RWPE2 (cell line): ENCODE measurements around the gene CDC123.
"Not testable (repeated sequence)": the region's sequence is repeated elsewhere in the genome, so short reads cannot be mapped to it uniquely, and the experiment has no call there.

ENCODE experiments used
- ATAC-seq: fragments of 200-7000 bp; cut with Tn5 transposase; 3 replicates; pipeline ENCODE4 v1.9.1; 2021; ENCODE audit warnings: low read depth
- DNase-seq: peaks from one replicate; pipeline ENCODE4 v3.0.0-alpha.2; 2020; ENCODE audit warnings: low spot score
- H3K27ac ChIP-seq: fragments of 450-650 bp; 2 replicates; pipeline ENCODE4 v1.5.1; 2017; ENCODE audit warnings: mild to moderate bottlenecking; ENCODE audit not compliant: poor library complexity, severe bottlenecking
- H3K27me3 ChIP-seq: fragments of 250-450 bp; sonication (Bioruptor Pico); 2 replicates; pipeline ENCODE4 v1.5.1; 2021; ENCODE audit warnings: mild to moderate bottlenecking, moderate library complexity; ENCODE audit not compliant: insufficient read depth, poor library complexity, severe bottlenecking
- H3K36me3 ChIP-seq: fragments of 250-450 bp; sonication (Bioruptor Pico); 2 replicates; pipeline ENCODE4 v1.5.1; 2020; ENCODE audit warnings: low read depth, mild to moderate bottlenecking, moderate library complexity
- H3K4me1 ChIP-seq: fragments of 250-450 bp; sonication (Bioruptor Pico); 2 replicates; pipeline ENCODE4 v1.5.1; 2021; ENCODE audit warnings: mild to moderate bottlenecking, moderate library complexity; ENCODE audit not compliant: insufficient read depth, poor library complexity, severe bottlenecking
- H3K4me3 ChIP-seq: fragments of 250-450 bp; sonication (Bioruptor Pico); 2 replicates; pipeline ENCODE4 v1.5.1; 2021; ENCODE audit warnings: mild to moderate bottlenecking, moderate library complexity; ENCODE audit not compliant: severe bottlenecking
- H3K9me3 ChIP-seq: fragments of 250-450 bp; sonication (Bioruptor Pico); 2 replicates; pipeline ENCODE4 v1.5.1; 2021; ENCODE audit warnings: mild to moderate bottlenecking, moderate library complexity; ENCODE audit not compliant: severe bottlenecking
- TF ChIP-seq, protein P1 (sequence below): fragments of 450-650 bp; IDR thresholded peaks from one replicate; pipeline ENCODE4 v1.5.1; 2017; ENCODE audit warnings: mild to moderate bottlenecking, moderate library complexity; ENCODE audit not compliant: poor library complexity, severe bottlenecking

CDC123 gene

DNA sequence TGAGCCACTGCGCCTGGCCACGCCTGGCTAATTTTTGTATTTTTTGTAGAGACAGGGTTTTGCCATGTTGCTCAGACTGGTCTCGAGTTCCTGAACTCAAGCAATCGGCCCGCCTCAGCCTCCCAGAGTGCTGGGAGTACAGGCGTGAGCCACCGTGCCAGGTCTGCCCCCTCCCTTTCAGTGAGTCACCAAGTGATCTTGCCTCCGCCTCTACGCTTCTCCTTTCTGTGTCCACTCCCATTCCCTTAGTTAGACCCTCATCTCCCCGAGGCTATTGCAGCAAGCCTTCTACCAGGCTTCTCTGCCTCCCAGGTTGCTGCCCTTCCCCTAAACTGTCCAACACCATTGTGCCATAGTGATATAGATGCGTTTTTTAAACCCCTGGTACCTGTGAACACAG lies 32.9 kb downstream of the CDC123 start:
- Histone ChIP-seq H3K4me1 (no peaks in the 10 kb centered on the region), H3K4me3 (no peak overlapping the region), H3K36me3 (peaks cover 55% of the 10 kb centered on the region), H3K9me3 (no peaks in the 10 kb centered on the region), H3K27me3 (no peaks in the 10 kb centered on the region), H3K27ac (no peak overlapping the region)
- ATAC-seq (no peak), DNase-seq (no peak)
- TF ChIP-seq, protein P1, sequence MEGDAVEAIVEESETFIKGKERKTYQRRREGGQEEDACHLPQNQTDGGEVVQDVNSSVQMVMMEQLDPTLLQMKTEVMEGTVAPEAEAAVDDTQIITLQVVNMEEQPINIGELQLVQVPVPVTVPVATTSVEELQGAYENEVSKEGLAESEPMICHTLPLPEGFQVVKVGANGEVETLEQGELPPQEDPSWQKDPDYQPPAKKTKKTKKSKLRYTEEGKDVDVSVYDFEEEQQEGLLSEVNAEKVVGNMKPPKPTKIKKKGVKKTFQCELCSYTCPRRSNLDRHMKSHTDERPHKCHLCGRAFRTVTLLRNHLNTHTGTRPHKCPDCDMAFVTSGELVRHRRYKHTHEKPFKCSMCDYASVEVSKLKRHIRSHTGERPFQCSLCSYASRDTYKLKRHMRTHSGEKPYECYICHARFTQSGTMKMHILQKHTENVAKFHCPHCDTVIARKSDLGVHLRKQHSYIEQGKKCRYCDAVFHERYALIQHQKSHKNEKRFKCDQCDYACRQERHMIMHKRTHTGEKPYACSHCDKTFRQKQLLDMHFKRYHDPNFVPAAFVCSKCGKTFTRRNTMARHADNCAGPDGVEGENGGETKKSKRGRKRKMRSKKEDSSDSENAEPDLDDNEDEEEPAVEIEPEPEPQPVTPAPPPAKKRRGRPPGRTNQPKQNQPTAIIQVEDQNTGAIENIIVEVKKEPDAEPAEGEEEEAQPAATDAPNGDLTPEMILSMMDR = no peak

DNA sequence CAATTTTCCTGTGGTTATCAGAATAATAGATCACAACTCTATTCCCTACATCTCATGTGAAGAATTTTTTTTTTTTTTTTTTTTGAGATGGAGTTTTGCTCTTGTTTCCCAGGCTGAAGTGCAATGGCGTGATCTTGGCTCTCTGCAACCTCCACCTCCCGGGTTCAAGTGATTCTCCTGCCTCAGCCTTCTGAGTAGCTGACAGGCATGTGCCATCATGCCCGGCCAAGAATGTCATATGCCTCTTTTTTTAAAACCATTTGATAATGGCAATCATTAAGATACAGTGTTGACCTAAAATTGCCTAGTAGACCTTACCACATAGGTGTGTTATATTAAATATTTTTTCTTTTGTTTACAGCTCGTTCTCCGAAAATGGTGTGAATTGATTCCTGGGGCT lies 38.7 kb downstream of the CDC123 start:
- H3K9me3 ChIP-seq, H3K27me3 ChIP-seq, H3K4me3 ChIP-seq, ATAC-seq, H3K4me1 ChIP-seq, DNase-seq, H3K27ac ChIP-seq: not testable (repeated sequence)
- H3K36me3 ChIP-seq = peaks cover 85% of the 10 kb centered on the region

DNA sequence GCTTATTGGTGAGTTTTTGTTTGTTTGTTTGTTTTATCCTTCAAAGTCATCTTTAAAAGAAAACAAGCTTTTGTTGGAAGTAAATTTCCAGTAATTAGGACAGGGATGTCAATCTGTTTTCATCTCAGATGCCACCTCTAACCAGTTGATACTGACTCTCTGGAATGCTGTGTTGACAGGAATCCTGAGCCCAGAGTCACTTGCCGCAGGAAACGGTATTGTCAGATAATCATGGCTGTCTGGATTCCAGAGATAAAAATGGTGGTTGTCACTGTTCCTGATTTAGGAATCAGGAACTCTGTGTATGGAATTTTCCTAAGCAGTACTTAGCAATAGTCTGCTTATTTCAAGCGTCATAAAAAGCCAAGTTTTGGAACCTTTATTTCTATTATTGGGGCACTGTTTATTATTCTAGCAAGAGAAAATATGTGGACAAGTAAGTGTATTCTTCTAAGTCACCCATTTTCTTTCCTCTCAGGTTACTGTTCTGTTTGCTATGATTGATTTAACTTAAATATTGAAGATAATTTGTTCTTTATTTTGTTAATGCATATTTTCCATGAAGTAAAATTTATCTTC lies 39.2 kb downstream of the CDC123 start:
- TF ChIP-seq, protein P1 = no peak
- no peak for ATAC-seq
- Histone ChIP-seq H3K4me3 (no peak overlapping the region), H3K9me3 (no peaks in the 10 kb centered on the region), H3K36me3 (peaks cover 89% of the 10 kb centered on the region), H3K27ac (no peak overlapping the region), H3K27me3 (no peaks in the 10 kb centered on the region), H3K4me1 (no peaks in the 10 kb centered on the region)
- no peak for DNase-seq

GRCh38 chr10:12235796-12236195 lies 39.8 kb downstream of the CDC123 start:
- no peak for DNase-seq
- TF ChIP-seq, protein P1 = no peak
- no peaks in the 10 kb centered on the region for H3K9me3 ChIP-seq

DNA sequence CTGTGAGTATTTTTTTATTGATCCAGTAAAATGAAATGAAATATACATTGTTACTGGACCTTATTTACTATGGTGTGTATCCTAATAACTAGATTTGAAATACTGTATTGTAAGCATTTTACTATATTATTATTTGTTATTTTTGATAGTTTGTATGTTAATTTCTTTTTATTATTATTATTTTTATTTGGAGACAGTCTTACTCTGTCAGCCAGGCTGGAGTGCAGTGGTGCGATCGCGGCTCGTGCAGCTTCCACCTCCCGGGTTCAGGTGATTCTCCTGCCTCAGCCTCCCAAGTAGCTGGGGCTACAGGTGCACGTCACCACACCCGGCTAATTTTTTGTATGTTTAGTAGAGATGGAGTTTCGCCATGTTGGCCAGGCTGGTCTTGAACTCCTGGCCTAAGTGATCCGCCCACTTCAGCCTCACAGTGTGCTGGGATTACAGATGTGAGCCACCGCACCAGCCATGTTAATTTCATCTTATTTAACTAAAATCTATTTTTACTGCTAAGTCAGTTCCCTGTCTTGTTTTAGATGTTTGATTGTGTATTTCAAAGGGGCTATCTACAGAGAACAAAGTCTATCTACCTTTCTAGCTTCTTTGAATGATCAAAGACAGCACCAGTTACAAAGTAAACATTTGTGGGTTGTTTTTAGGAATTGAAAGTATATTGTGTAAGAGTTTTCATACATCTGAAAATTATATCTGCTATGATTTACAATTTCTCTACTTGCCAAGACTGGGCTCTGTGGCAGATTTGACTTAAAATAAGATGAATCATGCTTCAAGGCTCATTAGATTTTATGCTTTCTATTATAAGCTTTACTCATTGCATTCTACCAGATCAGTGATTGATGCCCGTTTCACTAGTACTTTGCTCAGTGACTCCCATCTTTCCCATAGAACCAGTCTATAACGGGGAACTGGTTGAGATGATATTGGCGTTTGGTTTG lies 41.6 kb downstream of the CDC123 start:
- DNase-seq = no peak
- Histone ChIP-seq H3K4me1 (peaks cover 7% of the 10 kb centered on the region), H3K27ac (no peak overlapping the region), H3K4me3 (no peak overlapping the region), H3K27me3 (no peaks in the 10 kb centered on the region), H3K36me3 (peaks cover 69% of the 10 kb centered on the region), H3K9me3 (no peaks in the 10 kb centered on the region)
- TF ChIP-seq, protein P1 = no peak
- ATAC-seq = no peak

More at GRCh38 chr10:12235796-12236195, 39.8 kb downstream of the CDC123 start:
- no peaks in the 10 kb centered on the region for H3K27me3 ChIP-seq
- no peak overlapping the region for H3K27ac ChIP-seq
- no peak overlapping the region for H3K4me3 ChIP-seq
- peaks cover 87% of the 10 kb centered on the region for H3K36me3 ChIP-seq
- no peak for ATAC-seq
- no peaks in the 10 kb centered on the region for H3K4me1 ChIP-seq
